NB4 (cell line): ENCODE results near the gene SMPD3.

Experiments
- DNase-seq: peaks from one replicate; pipeline ENCODE4 v3.0.0; 2010; ENCODE audit warnings: low read depth
- H3K4me3 ChIP-seq: one replicate; pipeline ENCODE4 v1.5.1; 2011; ENCODE audit warnings: mild to moderate bottlenecking, low read depth, low read length, moderate library complexity
- CTCF ChIP-seq: IDR thresholded peaks from one replicate; pipeline ENCODE4 v1.5.1; 2012; ENCODE audit warnings: low read depth, low read length
- MAX ChIP-seq: IDR thresholded peaks from 2 replicates; pipeline ENCODE4 v1.6.1; 2011; ENCODE audit warnings: low read depth, low read length
- MYC ChIP-seq: IDR thresholded peaks from 2 replicates; pipeline ENCODE4 v1.6.1; 2011; ENCODE audit warnings: low read depth, low read length
- POLR2A ChIP-seq: IDR thresholded peaks from 2 replicates; pipeline ENCODE4 v1.6.1; 2011; ENCODE audit warnings: mild to moderate bottlenecking; ENCODE audit not compliant: insufficient read length; ENCODE audit errors: extremely low read depth

SMPD3 gene

GRCh38 chr16:68417711-68418301 lies 30.5 kb downstream of the SMPD3 start:
- H3K4me3 ChIP-seq, result no peak overlapping the region
- TF ChIP-seq POLR2A, result no peak
- no peak for DNase-seq

- DNase-seq, result peak; percentile 48
- TF ChIP-seq MYC (no peak), POLR2A (no peak), CTCF (no peak), MAX (no peak)
- no peak overlapping the region for H3K4me3 ChIP-seq
Observed at GRCh38 chr16:68416057-68417046, 32.0 kb downstream of the SMPD3 start.

GRCh38 chr16:68414581-68414980 lies 33.7 kb downstream of the SMPD3 start:
- DNase-seq, result no peak
- no peak for TF ChIP-seq MYC
- TF ChIP-seq POLR2A, result no peak
- no peak for TF ChIP-seq CTCF
- TF ChIP-seq MAX, result no peak
- H3K4me3 ChIP-seq, result no peak overlapping the region

- H3K4me3 ChIP-seq, result no peak overlapping the region
- DNase-seq, result no peak
- TF ChIP-seq POLR2A (no peak), CTCF (no peak), MAX (no peak), MYC (no peak)
Observed at GRCh38 chr16:68412061-68412460, 36.2 kb downstream of the SMPD3 start.

GRCh38 chr16:68411086-68411485 lies 37.2 kb downstream of the SMPD3 start:
- no peak for DNase-seq
- TF ChIP-seq POLR2A, result no peak
- no peak for TF ChIP-seq CTCF
- no peak for TF ChIP-seq MYC
- no peak for TF ChIP-seq MAX
- H3K4me3 ChIP-seq, result no peak overlapping the region

- DNase-seq, result no peak
- no peak for TF ChIP-seq POLR2A
- no peak for TF ChIP-seq MAX
- TF ChIP-seq CTCF, result no peak
- TF ChIP-seq MYC, result no peak
- no peak overlapping the region for H3K4me3 ChIP-seq
Observed at GRCh38 chr16:68408967-68409366, 39.3 kb downstream of the SMPD3 start.
